Measurements from ENCODE around the gene OLFML2A. TPM values are rescaled to one million over a fixed set of nuclear protein-coding genes. Genes with fewer than 3 reads are reported as not detected.
"Not testable (repeated sequence)": the region's sequence is repeated elsewhere in the genome, so short reads cannot be mapped to it uniquely, and the experiment has no call there.

Gene OLFML2A
- total RNA-seq, 1 donor from 2014 or later, result 7.0 TPM

- no peak for DNase-seq (ENCODE audit: low read depth)
- H3K4me3 ChIP-seq (ENCODE audit: low read depth, low read length), result no peak overlapping the region
- TF ChIP-seq CTCF (conservative IDR thresholded peaks at IDR 0.05; ENCODE audit: low read depth, low read length), result no peak
Observed at GRCh38 chr9:124828489-124829333, 51.8 kb downstream of the OLFML2A start.

GRCh38 chr9:124829334-124829669, 52.4 kb downstream of the OLFML2A start:
- DNase-seq (ENCODE audit: low read depth), result no peak
- no peak for TF ChIP-seq CTCF (conservative IDR thresholded peaks at IDR 0.05; ENCODE audit: low read depth, low read length)
- no peak overlapping the region for H3K4me3 ChIP-seq (ENCODE audit: low read depth, low read length)

- DNase-seq (ENCODE audit: low read depth), result no peak
- no peak for TF ChIP-seq CTCF (conservative IDR thresholded peaks at IDR 0.05; ENCODE audit: low read depth, low read length)
- no peak overlapping the region for H3K4me3 ChIP-seq (ENCODE audit: low read depth, low read length)
Observed at GRCh38 chr9:124830593-124830992, 53.7 kb downstream of the OLFML2A start.

GRCh38 chr9:124831642-124832364, 54.9 kb downstream of the OLFML2A start:
- no peak overlapping the region for H3K4me3 ChIP-seq (ENCODE audit: low read depth, low read length)
- DNase-seq (ENCODE audit: low read depth), result no peak
- no peak for TF ChIP-seq CTCF (conservative IDR thresholded peaks at IDR 0.05; ENCODE audit: low read depth, low read length)

- no peak for TF ChIP-seq CTCF (conservative IDR thresholded peaks at IDR 0.05; ENCODE audit: low read depth, low read length)
- no peak for DNase-seq (ENCODE audit: low read depth)
- no peak overlapping the region for H3K4me3 ChIP-seq (ENCODE audit: low read depth, low read length)
Observed at GRCh38 chr9:124834591-124834990, 57.7 kb downstream of the OLFML2A start.

- DNase-seq (ENCODE audit: low read depth), result peak; percentile 37
- no peak for TF ChIP-seq CTCF (conservative IDR thresholded peaks at IDR 0.05; ENCODE audit: low read depth, low read length)
- peak overlapping the region; percentile 8 for H3K4me3 ChIP-seq (ENCODE audit: low read depth, low read length)
Observed at GRCh38 chr9:124835026-124835557, 58.2 kb downstream of the OLFML2A start.

- not testable (repeated sequence) for H3K4me3 ChIP-seq (ENCODE audit: low read depth, low read length); DNase-seq (ENCODE audit: low read depth)
Observed at GRCh38 chr9:124838132-124838531, 61.2 kb downstream of the OLFML2A start.

- H3K4me3 ChIP-seq (ENCODE audit: low read depth, low read length), result not testable (repeated sequence)
Observed at GRCh38 chr9:124838567-124839275, 61.8 kb downstream of the OLFML2A start.

More at GRCh38 chr9:124838567-124839275, 61.8 kb downstream of the OLFML2A start:
- DNase-seq (ENCODE audit: low read depth), result not testable (repeated sequence)

All from epithelial cell of proximal tubule (primary cell).